H1 (cell line): ENCODE measurements around the gene NSMCE3. TPM values are rescaled to one million over a fixed set of nuclear protein-coding genes. Genes with fewer than 3 reads are reported as not detected.

Experiments
- CBX5 ChIP-seq: fragments of 300-800, 300-1000 bp; sonication (generic); IDR thresholded peaks from 2 replicates; pipeline ENCODE4 v1.7.1; 2016; ENCODE audit warnings: antibody characterized with exemption, low read length, low read depth
- CTBP2 ChIP-seq: IDR thresholded peaks from 2 replicates; pipeline ENCODE4 v1.7.0; 2011; ENCODE audit warnings: borderline replicate concordance, mild to moderate bottlenecking, moderate library complexity, mixed read lengths, low read length; ENCODE audit not compliant: insufficient read depth, insufficient read length
- JUN ChIP-seq: IDR thresholded peaks from 2 replicates; pipeline ENCODE4 v1.6.1; 2011; ENCODE audit warnings: low read depth, mild to moderate bottlenecking, improper control_type of control experiment, low read length
- SRF ChIP-seq: IDR thresholded peaks from 2 replicates; pipeline ENCODE4 v1.6.1; 2011; ENCODE audit warnings: mild to moderate bottlenecking, low read depth, low read length, moderate library complexity
- polyA plus RNA-seq, 7 experiments: library from polyadenylated mRNA; depleted of rRNA in 3 of 7; stranded (reverse) in 5 of 7; unstranded in 2 of 7; fragments of >200 nt in 5 of 7; fragments of 200-250 nt in 2 of 7; gene quantifications; 1 replicate in 5 of 7; 2 replicates in 1 of 7; 4 replicates in 1 of 7; pipeline versions ENCODE4 v1.2.1 to v1.2.3, GENCODE V29; 2011 to 2013; ENCODE audit warnings: missing spikeins in 2 of 7, mixed read lengths in 2 of 7
- total RNA-seq: library from RNA; stranded (reverse); fragmentation: NEBNext Ultra II Directional; extraction: Animal tissue kit (Norgen Biotek cat#: 25700); gene quantifications from 2 replicates; pipeline ENCODE4 v1.2.1, GENCODE V29; 2021

The NSMCE3 gene
- total and polyA plus RNA-seq, 2 of the 8 experiments (the other 6 are each of a cell fraction or from before 2014, with no cell fraction given), result 4.3 to 6.7 TPM

DNA sequence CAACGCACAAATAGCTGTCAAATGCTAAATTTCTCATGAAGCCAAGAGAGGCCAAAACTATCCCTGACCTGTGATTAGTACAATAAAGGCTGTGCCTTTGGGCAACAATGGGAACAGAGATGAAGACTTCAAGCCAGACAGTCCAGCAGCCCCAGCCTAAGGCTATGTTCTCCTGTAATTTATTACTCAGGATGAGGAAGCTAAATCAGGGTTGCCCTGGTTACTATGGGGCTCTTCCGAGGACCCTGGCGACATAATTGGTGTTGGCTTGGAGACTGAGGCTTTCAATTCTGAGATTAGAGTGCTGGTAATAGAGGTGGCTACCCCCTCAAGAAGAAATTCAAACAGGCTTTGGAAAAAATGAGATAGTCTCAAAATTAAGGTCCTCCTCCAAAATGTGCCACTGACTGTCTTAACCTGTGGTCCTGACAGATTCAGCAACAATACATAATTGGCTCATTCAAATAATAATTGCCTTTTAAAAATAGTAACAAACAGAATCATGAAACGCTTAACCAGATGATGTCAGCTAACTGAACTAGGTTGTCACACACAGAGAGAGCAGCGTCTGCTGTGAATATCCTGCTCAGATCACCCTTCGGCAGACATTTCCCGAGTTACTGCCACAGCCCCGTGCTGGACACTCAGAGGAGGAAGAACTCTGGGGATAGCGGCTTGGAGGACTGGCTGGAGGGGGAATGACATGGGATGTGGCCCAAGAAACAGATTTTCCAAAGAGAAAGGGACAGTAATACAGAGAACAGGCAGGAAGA is 43.0 kb downstream of the NSMCE3 start (continued):
- TF ChIP-seq CTBP2 (no peak), CBX5 (no peak), JUN (no peak), SRF (no peak)
